Vagina (tissue), 2 donors: ENCODE measurements around the gene PACSIN1.

Source experiments
- POLR2A ChIP-seq, 2 donors: fragments of 450-650 bp; IDR thresholded peaks; one replicate each; pipeline ENCODE4 v1.6.1; 2017; ENCODE audit warnings: antibody characterized with exemption in 2 of 2, mild to moderate bottlenecking in 2 of 2, moderate library complexity in 2 of 2
- POLR2AphosphoS5 ChIP-seq, 2 donors: sonication (generic); formaldehyde crosslinking; IDR thresholded peaks; one replicate each; pipeline ENCODE4 v1.9.0; 2017; ENCODE audit warnings: antibody characterized with exemption in 2 of 2, mild to moderate bottlenecking in 2 of 2, low read depth in 1 of 2; ENCODE audit not compliant: insufficient read depth in 1 of 2
- TF ChIP-seq, protein P1 (sequence below), 3 experiments: fragments of 450-650 bp in 2 of 3; fragments of 200-600 bp in 1 of 3; sonication (generic) in 1 of 3; IDR thresholded peaks; one replicate each; pipeline ENCODE4 v1.5.1; 2017 to 2019; ENCODE audit warnings: antibody characterized with exemption in 3 of 3, mild to moderate bottlenecking in 2 of 3, moderate library complexity in 2 of 3

DNA sequence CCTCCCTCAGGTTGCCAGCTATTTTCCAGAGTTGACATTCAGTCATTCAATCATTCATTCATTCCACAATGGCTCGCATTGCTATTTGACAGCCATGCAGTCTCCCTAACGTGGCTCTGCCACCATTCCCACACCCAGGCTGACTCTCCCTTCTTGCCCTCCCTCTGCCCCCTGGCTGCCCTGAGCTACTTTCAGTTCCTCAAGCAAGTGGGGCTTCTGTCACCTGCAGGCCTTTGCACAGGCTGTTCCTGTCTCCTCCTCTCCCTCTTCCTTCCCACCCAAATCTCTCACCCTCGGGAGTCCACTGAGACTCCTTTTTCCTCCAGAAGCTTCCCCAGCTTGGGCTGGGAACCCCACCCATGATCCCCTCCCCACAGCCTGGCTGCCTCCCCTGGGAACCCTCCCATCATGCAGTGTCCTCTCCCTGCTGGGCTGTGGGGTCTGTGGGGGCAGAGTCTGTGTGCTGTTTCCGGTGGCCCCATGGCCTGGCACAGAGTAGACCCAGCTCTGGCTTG, 2.6 kb downstream of the PACSIN1 start:
- TF ChIP-seq, protein P1, sequence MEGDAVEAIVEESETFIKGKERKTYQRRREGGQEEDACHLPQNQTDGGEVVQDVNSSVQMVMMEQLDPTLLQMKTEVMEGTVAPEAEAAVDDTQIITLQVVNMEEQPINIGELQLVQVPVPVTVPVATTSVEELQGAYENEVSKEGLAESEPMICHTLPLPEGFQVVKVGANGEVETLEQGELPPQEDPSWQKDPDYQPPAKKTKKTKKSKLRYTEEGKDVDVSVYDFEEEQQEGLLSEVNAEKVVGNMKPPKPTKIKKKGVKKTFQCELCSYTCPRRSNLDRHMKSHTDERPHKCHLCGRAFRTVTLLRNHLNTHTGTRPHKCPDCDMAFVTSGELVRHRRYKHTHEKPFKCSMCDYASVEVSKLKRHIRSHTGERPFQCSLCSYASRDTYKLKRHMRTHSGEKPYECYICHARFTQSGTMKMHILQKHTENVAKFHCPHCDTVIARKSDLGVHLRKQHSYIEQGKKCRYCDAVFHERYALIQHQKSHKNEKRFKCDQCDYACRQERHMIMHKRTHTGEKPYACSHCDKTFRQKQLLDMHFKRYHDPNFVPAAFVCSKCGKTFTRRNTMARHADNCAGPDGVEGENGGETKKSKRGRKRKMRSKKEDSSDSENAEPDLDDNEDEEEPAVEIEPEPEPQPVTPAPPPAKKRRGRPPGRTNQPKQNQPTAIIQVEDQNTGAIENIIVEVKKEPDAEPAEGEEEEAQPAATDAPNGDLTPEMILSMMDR (IDR thresholded peaks at IDR 0.05) = no peak
- no peak for TF ChIP-seq POLR2A (IDR thresholded peaks at IDR 0.05)
- no peak for TF ChIP-seq POLR2AphosphoS5 (IDR thresholded peaks at IDR 0.05; ENCODE audit: insufficient read depth in 1 of 2, low read depth in 1 of 2)
